Astrocyte (in vitro differentiated cells and primary cell): ENCODE data around the gene TRPM3. TPM values are rescaled to one million over a fixed set of nuclear protein-coding genes. Genes with fewer than 3 reads are reported as not detected.

Experiments
- DNase-seq: peaks from one replicate; pipeline ENCODE4 v3.0.0-alpha.2; 2010; ENCODE audit warnings: low read depth
- FAIRE-seq: peaks from 2 replicates; lab custom pipeline; 2011; peaks lifted over from hg19 to GRCh38; lab: Jason Lieb, UNC
- H2AFZ ChIP-seq: 2 replicates; pipeline ENCODE4 v1.6.0; 2012; ENCODE audit warnings: low read depth, low read length, inconsistent platforms
- H3K27ac ChIP-seq: 2 replicates; pipeline ENCODE4 v1.5.1; 2011; ENCODE audit warnings: low read depth, low read length, inconsistent platforms
- H3K27me3 ChIP-seq: 2 replicates; pipeline ENCODE4 v1.6.0; 2011; ENCODE audit warnings: low read length, inconsistent platforms; ENCODE audit not compliant: insufficient read depth
- H3K36me3 ChIP-seq: 2 replicates; pipeline ENCODE4 v1.5.1; 2011; ENCODE audit warnings: low read length, inconsistent platforms; ENCODE audit not compliant: insufficient read depth
- H3K4me1 ChIP-seq: 2 replicates; pipeline ENCODE4 v1.5.1; 2011; ENCODE audit warnings: low read length, inconsistent platforms; ENCODE audit not compliant: insufficient read depth
- H3K4me2 ChIP-seq: 2 replicates; pipeline ENCODE4 v1.6.0; 2012; ENCODE audit warnings: low read length, inconsistent platforms
- H3K4me3 ChIP-seq: 2 replicates; pipeline ENCODE4 v1.5.1; 2011; ENCODE audit warnings: low read depth, mild to moderate bottlenecking, low read length, inconsistent platforms; ENCODE audit not compliant: insufficient read depth
- H3K79me2 ChIP-seq: 2 replicates; pipeline ENCODE4 v1.6.0; 2012; ENCODE audit warnings: mild to moderate bottlenecking, low read length, inconsistent platforms; ENCODE audit not compliant: insufficient read depth
- H3K9ac ChIP-seq: 2 replicates; pipeline ENCODE4 v1.6.0; 2012; ENCODE audit warnings: mild to moderate bottlenecking, low read length, inconsistent platforms
- H3K9me3 ChIP-seq: 2 replicates; pipeline ENCODE4 v1.5.1; 2012; ENCODE audit warnings: low read depth, mild to moderate bottlenecking, low read length, inconsistent platforms; ENCODE audit not compliant: insufficient read depth
- H4K20me1 ChIP-seq: 2 replicates; pipeline ENCODE4 v1.6.0; 2012; ENCODE audit warnings: low read length, inconsistent platforms; ENCODE audit not compliant: insufficient read depth
- H3K27ac Mint-ChIP-seq: one replicate; pipeline ENCODE4 v1.8.0; 2021; ENCODE audit warnings: mild to moderate bottlenecking, mixed read lengths; ENCODE audit not compliant: unreplicated experiment
- H3K27me3 Mint-ChIP-seq: one replicate; pipeline ENCODE4 v1.8.0; 2021; ENCODE audit warnings: low read depth, mixed read lengths; ENCODE audit not compliant: unreplicated experiment
- H3K36me3 Mint-ChIP-seq: one replicate; pipeline ENCODE4 v1.8.0; 2021; ENCODE audit warnings: low read depth, mixed read lengths; ENCODE audit not compliant: unreplicated experiment
- H3K4me1 Mint-ChIP-seq: one replicate; pipeline ENCODE4 v1.8.0; 2021; ENCODE audit warnings: low read depth, mixed read lengths; ENCODE audit not compliant: unreplicated experiment
- H3K4me3 Mint-ChIP-seq: one replicate; pipeline ENCODE4 v1.8.0; 2021; ENCODE audit warnings: mild to moderate bottlenecking, moderate library complexity, mixed read lengths; ENCODE audit not compliant: unreplicated experiment
- H3K9me3 Mint-ChIP-seq: one replicate; pipeline ENCODE4 v1.8.0; 2021; ENCODE audit warnings: mild to moderate bottlenecking, mixed read lengths; ENCODE audit not compliant: unreplicated experiment
- EZH2 ChIP-seq: IDR thresholded peaks from 2 replicates; pipeline ENCODE4 v1.6.1; 2012; ENCODE audit warnings: mild to moderate bottlenecking, low read length, inconsistent platforms; ENCODE audit not compliant: insufficient read depth
- total RNA-seq: library from RNA; stranded (reverse); gene quantifications from 2 replicates; pipeline ENCODE4 v1.2.1, GENCODE V29; 2021
- TF ChIP-seq, protein P1 (sequence below): IDR thresholded peaks from 2 replicates; pipeline ENCODE4 v1.5.1; 2011; ENCODE audit warnings: low read depth, mild to moderate bottlenecking, inconsistent platforms, low read length, moderate library complexity; ENCODE audit not compliant: insufficient read depth

The TRPM3 gene
- total RNA-seq, 1 donor from 2014 or later = 0.14 TPM

DNA sequence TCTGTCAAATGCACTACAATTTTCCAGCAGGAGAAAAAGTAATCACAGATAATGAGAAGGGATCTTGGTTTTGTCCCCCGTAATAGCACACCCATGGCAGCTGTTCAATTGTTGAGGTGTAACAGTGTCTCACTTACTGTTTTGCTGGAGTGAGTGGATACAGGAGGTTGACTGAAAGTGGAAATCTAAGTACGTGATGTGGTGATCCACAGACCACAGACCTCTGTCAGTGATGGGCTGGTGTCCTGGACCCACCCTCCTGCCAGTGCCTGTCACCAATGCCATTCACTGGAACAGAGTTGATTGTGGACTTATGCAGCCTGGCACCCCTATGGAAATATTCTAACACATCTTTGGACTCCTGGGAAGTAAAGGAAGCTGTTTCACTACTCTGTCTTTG is 261.7 kb downstream of the TRPM3 start:
- Mint-ChIP-seq H3K36me3 (no peaks in the 10 kb centered on the region), H3K4me1 (no peaks in the 10 kb centered on the region), H3K9me3 (no peaks in the 10 kb centered on the region), H3K4me3 (no peak overlapping the region), H3K27ac (no peak overlapping the region), H3K27me3 (peaks cover 3% of the 10 kb centered on the region)
- no peak for TF ChIP-seq EZH2
- TF ChIP-seq, protein P1, sequence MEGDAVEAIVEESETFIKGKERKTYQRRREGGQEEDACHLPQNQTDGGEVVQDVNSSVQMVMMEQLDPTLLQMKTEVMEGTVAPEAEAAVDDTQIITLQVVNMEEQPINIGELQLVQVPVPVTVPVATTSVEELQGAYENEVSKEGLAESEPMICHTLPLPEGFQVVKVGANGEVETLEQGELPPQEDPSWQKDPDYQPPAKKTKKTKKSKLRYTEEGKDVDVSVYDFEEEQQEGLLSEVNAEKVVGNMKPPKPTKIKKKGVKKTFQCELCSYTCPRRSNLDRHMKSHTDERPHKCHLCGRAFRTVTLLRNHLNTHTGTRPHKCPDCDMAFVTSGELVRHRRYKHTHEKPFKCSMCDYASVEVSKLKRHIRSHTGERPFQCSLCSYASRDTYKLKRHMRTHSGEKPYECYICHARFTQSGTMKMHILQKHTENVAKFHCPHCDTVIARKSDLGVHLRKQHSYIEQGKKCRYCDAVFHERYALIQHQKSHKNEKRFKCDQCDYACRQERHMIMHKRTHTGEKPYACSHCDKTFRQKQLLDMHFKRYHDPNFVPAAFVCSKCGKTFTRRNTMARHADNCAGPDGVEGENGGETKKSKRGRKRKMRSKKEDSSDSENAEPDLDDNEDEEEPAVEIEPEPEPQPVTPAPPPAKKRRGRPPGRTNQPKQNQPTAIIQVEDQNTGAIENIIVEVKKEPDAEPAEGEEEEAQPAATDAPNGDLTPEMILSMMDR = no peak
- FAIRE-seq (no peak), DNase-seq (no peak)
- Histone ChIP-seq H3K27me3 (no peaks in the 10 kb centered on the region), H3K9ac (no peak overlapping the region), H3K4me3 (no peak overlapping the region), H3K9me3 (no peaks in the 10 kb centered on the region), H3K79me2 (no peaks in the 10 kb centered on the region), H3K36me3 (no peaks in the 10 kb centered on the region), H3K4me2 (no peak overlapping the region), H2AFZ (no peak overlapping the region), H4K20me1 (no peaks in the 10 kb centered on the region), H3K27ac (no peak overlapping the region), H3K4me1 (no peaks in the 10 kb centered on the region)

DNA sequence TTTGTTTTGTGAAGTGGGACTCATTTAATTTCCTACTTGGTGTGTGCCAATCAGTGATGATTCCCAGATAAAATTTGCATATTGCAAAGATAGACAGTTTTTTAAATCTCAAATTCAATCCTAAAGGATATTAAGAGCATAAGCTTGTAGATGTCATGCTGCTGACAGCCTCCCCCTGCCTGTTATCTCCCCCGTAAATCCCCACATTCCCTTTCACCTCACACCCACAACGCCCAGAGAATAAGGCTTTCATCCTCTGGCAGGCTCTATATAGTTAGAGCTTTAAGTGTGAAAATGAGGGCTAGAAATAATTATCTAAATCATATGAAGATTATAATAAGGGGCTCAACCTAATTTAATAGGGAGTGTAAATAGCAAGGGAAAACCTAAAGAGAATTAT is 265.0 kb downstream of the TRPM3 start:
- Histone ChIP-seq H3K9me3 (no peaks in the 10 kb centered on the region), H3K9ac (no peak overlapping the region), H3K27me3 (no peaks in the 10 kb centered on the region), H3K4me3 (no peak overlapping the region), H2AFZ (no peak overlapping the region), H3K36me3 (no peaks in the 10 kb centered on the region), H4K20me1 (no peaks in the 10 kb centered on the region), H3K4me1 (no peaks in the 10 kb centered on the region), H3K27ac (no peak overlapping the region), H3K4me2 (no peak overlapping the region), H3K79me2 (no peaks in the 10 kb centered on the region)
- TF ChIP-seq, protein P1 = no peak
- no peak for TF ChIP-seq EZH2
- Mint-ChIP-seq H3K4me3 (no peak overlapping the region), H3K4me1 (no peaks in the 10 kb centered on the region), H3K27me3 (peaks cover 3% of the 10 kb centered on the region), H3K36me3 (no peaks in the 10 kb centered on the region), H3K27ac (no peak overlapping the region), H3K9me3 (no peaks in the 10 kb centered on the region)
- DNase-seq (no peak), FAIRE-seq (no peak)

DNA sequence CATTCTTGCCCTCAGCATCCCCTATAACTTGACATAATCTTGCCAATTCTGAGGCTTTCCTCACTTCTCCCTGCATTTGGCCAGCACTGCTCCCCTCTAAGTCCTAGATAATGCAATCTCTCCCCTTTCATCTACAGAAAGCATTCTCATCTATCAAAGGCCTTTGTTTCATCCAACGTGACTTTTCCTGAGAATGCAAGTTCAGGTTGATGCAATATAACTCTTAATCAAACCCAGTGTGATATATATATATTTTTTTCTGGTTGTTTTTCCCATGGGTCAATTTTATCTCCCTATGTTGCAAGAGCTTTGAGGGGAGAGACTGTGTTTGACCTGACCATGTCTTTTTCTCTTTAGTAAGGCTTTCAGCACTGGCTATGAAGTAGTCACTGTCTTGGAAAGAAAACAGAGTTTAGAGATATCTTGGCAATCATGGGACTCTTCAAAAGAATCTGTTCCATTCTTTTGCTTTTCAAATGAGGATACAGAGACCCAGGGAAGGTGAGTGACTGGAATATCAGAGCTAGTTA is 268.6 kb downstream of the TRPM3 start:
- H3K9me3 ChIP-seq = no peaks in the 10 kb centered on the region
- no peaks in the 10 kb centered on the region for H3K9me3 Mint-ChIP-seq
- H3K36me3 Mint-ChIP-seq = no peaks in the 10 kb centered on the region
- no peaks in the 10 kb centered on the region for H3K27me3 ChIP-seq
- peaks cover 3% of the 10 kb centered on the region for H3K4me1 ChIP-seq
- H3K36me3 ChIP-seq = no peaks in the 10 kb centered on the region
- TF ChIP-seq, protein P1 = no peak
- TF ChIP-seq EZH2 = no peak
- FAIRE-seq (no peak), DNase-seq (no peak)
- H2AFZ ChIP-seq = no peak overlapping the region
- no peak overlapping the region for H3K27ac ChIP-seq
- no peak overlapping the region for H3K4me3 ChIP-seq
- no peak overlapping the region for H3K27ac Mint-ChIP-seq
- H3K4me2 ChIP-seq = no peak overlapping the region
- no peaks in the 10 kb centered on the region for H4K20me1 ChIP-seq
- no peak overlapping the region for H3K9ac ChIP-seq
- H3K4me1 Mint-ChIP-seq = no peaks in the 10 kb centered on the region
- H3K27me3 Mint-ChIP-seq = no peaks in the 10 kb centered on the region
- no peaks in the 10 kb centered on the region for H3K79me2 ChIP-seq
- H3K4me3 Mint-ChIP-seq = no peak overlapping the region
